K562 (cell line): Measurements from ENCODE around the gene N4BP2. TPM values are rescaled to one million over a fixed set of nuclear protein-coding genes. Genes with fewer than 3 reads are reported as not detected.
A peak's percentile ranks its signal among the peaks of the same experiment; 100 is the strongest.

Source experiments
- CTCF ChIP-seq, 3 experiments: IDR thresholded peaks in 2 of 3; conservative IDR thresholded peaks in 1 of 3; 2 replicates each; pipeline ENCODE4 v1.5.1; 2011 to 2012; ENCODE audit warnings: low read length in 3 of 3, mild to moderate bottlenecking in 3 of 3, control low read depth in 2 of 3, improper control_type of control experiment in 1 of 3, inconsistent platforms in 1 of 3, low read depth in 1 of 3, mixed read lengths in 1 of 3, moderate library complexity in 1 of 3; ENCODE audit not compliant: insufficient read depth in 2 of 3
- FOXP4 ChIP-seq: sonication (generic); formaldehyde crosslinking; IDR thresholded peaks from 2 replicates; pipeline ENCODE4 v1.8.0; 2022; ENCODE audit warnings: mild to moderate bottlenecking, missing genetic modification reagents, borderline replicate concordance
- GABPB2 ChIP-seq: fragments of 250-450 bp; sonication (Bioruptor Pico); conservative IDR thresholded peaks from 2 replicates; pipeline ENCODE4 v1.5.1; 2021; ENCODE audit warnings: mild to moderate bottlenecking
- HDGF ChIP-seq: fragments of 450-650 bp; IDR thresholded peaks from 2 replicates; pipeline ENCODE4 v1.6.1; 2016
- HMG20B ChIP-seq: fragments of 250-450 bp; sonication (Bioruptor Pico); IDR thresholded peaks from 2 replicates; pipeline ENCODE4 v1.5.0; 2021; ENCODE audit warnings: mild to moderate bottlenecking
- HNRNPUL1 ChIP-seq: fragments of 200-400 bp; formaldehyde crosslinking; IDR thresholded peaks from 2 replicates; pipeline ENCODE4 v1.6.1; 2017; ENCODE audit warnings: low read length
- MTA1 ChIP-seq: fragments of 450-650 bp; IDR thresholded peaks from 2 replicates; pipeline ENCODE4 v1.6.1; 2017; ENCODE audit warnings: borderline replicate concordance
- NR2C1 ChIP-seq, 2 experiments: fragments of 450-650 bp; IDR thresholded peaks; 2 replicates each; pipeline ENCODE4 v1.6.1; 2017; ENCODE audit warnings: mild to moderate bottlenecking in 2 of 2, antibody characterized with exemption in 1 of 2, inconsistent platforms in 1 of 2, missing compliant biosample characterization in 1 of 2, missing genetic modification characterization in 1 of 2
- PHB2 ChIP-seq: fragments of 450-650 bp; IDR thresholded peaks from 2 replicates; pipeline ENCODE4 v1.6.1; 2017; ENCODE audit warnings: low read depth
- PHF8 ChIP-seq: fragments of 200-600 bp; sonication (generic); IDR thresholded peaks from 2 replicates; pipeline ENCODE4 v1.6.1; 2012; ENCODE audit warnings: mixed run types, mild to moderate bottlenecking, inconsistent platforms, low read length, moderate library complexity, borderline replicate concordance
- PML ChIP-seq: IDR thresholded peaks from 2 replicates; pipeline ENCODE4 v1.6.1; 2012; ENCODE audit warnings: low read length, inconsistent platforms
- POLR2AphosphoS5 ChIP-seq: IDR thresholded peaks from 2 replicates; pipeline ENCODE4 v1.6.1; 2011; ENCODE audit warnings: mild to moderate bottlenecking, low read depth, low read length, moderate library complexity; ENCODE audit not compliant: control insufficient read depth, insufficient read depth
- U2AF1 ChIP-seq: fragments of 200-400 bp; formaldehyde crosslinking; optimal IDR thresholded peaks from 2 replicates; pipeline ENCODE3; 2017; ENCODE audit warnings: mild to moderate bottlenecking, low read depth, low read length, moderate library complexity
- ZBTB43 ChIP-seq: sonication (generic); formaldehyde crosslinking; IDR thresholded peaks from 2 replicates; pipeline ENCODE4 v1.8.0; 2023; ENCODE audit warnings: mild to moderate bottlenecking, missing genetic modification reagents
- ZMIZ1 ChIP-seq, 2 experiments: fragments of 150-350 bp in 1 of 2; IDR thresholded peaks; 2 replicates each; pipeline ENCODE4 v1.6.1; 2012 to 2016; ENCODE audit warnings: low read depth in 2 of 2, low read length in 2 of 2, mild to moderate bottlenecking in 1 of 2, moderate library complexity in 1 of 2
- ZNF512 ChIP-seq: IDR thresholded peaks from 2 replicates; pipeline ENCODE4 v1.6.1; 2016; ENCODE audit warnings: missing genetic modification characterization, missing compliant biosample characterization
- polyA plus RNA-seq, 8 experiments: library from polyadenylated mRNA; depleted of rRNA in 4 of 8; stranded (reverse) in 5 of 8; unstranded in 3 of 8; fragments of >200 nt; fragmentation: Nextera tagmentation in 2 of 8; fragmentation: Illumina TruSeq in 1 of 8; extraction: Ambion mirVana in 2 of 8; extraction: Trizol in 1 of 8; gene quantifications; 2 replicates each; pipeline versions ENCODE4 v1.2.1 to v1.2.3, GENCODE V29; 2011 to 2014; ENCODE audit warnings: inconsistent platforms in 1 of 8, missing spikeins in 1 of 8
- total RNA-seq, 7 experiments: library from RNA; depleted of rRNA in 6 of 7; stranded (reverse); fragments of >200 nt in 6 of 7; fragmentation: Illumina TruSeq in 2 of 7; extraction: Trizol in 2 of 7; gene quantifications; 2 replicates each; pipeline versions ENCODE4 v1.2.1 to v1.2.3, GENCODE V29; 2011 to 2021; ENCODE audit warnings: low replicate concordance in 1 of 7

Gene N4BP2
- total and polyA plus RNA-seq, 9 of the 15 experiments (the other 6 are each of a cell fraction or from before 2014, with no cell fraction given), result 2.7 to 12.6 (median 7.6) TPM

GRCh38 chr4:40199999-40200874, 143.6 kb downstream of the N4BP2 start (continued):
- TF ChIP-seq ZMIZ1 (IDR thresholded peaks at IDR 0.05; ENCODE audit: low read depth in 2 of 2, low read length in 2 of 2) (no peak), HDGF (0 out of 2 replicates have a peak, but pooled peaks have one; percentile 23), FOXP4 (no peak), HNRNPUL1 (no peak), PHF8 (no peak), HMG20B (CRISPR knock-in tag) (no peak), ZBTB43 (CRISPR knock-in tag) (no peak), POLR2AphosphoS5 (peak; percentile 34; the same call in 1 of the 2 replicates), PHB2 (no peak), MTA1 (no peak), PML (no peak), U2AF1 (no peak), ZNF512 (tag) (no peak), CTCF (IDR thresholded peaks at IDR 0.05 in 2 of 3, conservative IDR thresholded peaks at IDR 0.05 in 1 of 3; ENCODE audit: insufficient read depth in 2 of 3, low read depth in 1 of 3, low read length in 3 of 3) (no peak), GABPB2 (no peak), NR2C1 (IDR thresholded peaks at IDR 0.05) (no peak), NR2C1 (tag; IDR thresholded peaks at IDR 0.05) (no peak)
